Kidney (tissue), 22 donors: Measurements from ENCODE around the gene TMEM132A. TPM values are rescaled to one million over a fixed set of nuclear protein-coding genes. Genes with fewer than 3 reads are reported as not detected.

Experiments
- DNase-seq, 5 donors: peaks; one replicate each; pipeline ENCODE4 v3.0.0-alpha.2; 2013 to 2020
- FAIRE-seq: peaks from 2 replicates; lab custom pipeline; 2012; peaks lifted over from hg19 to GRCh38; lab: Jason Lieb, UNC
- H3K27ac ChIP-seq, 2 donors: one replicate each; pipeline ENCODE4 v1.7.0; 2013; ENCODE audit warnings: low read depth in 2 of 2, low read length in 2 of 2, inconsistent platforms in 1 of 2
- H3K27me3 ChIP-seq: one replicate; pipeline ENCODE4 v1.7.1; 2013; ENCODE audit warnings: low read length, inconsistent platforms; ENCODE audit not compliant: control insufficient read depth, insufficient read depth
- H3K36me3 ChIP-seq, 3 donors: one replicate each; pipeline versions ENCODE4 v1.7.0 to v1.7.1; 2013; ENCODE audit warnings: low read length in 3 of 3, control low read depth in 1 of 3, inconsistent platforms in 1 of 3; ENCODE audit not compliant: insufficient read depth in 3 of 3, control insufficient read depth in 2 of 3
- H3K4me1 ChIP-seq, 3 donors: one replicate each; pipeline versions ENCODE4 v1.7.0 to v1.7.1; 2013; ENCODE audit warnings: low read length in 3 of 3, inconsistent platforms in 1 of 3, low read depth in 1 of 3; ENCODE audit not compliant: control insufficient read depth in 2 of 3, insufficient read depth in 2 of 3
- H3K4me3 ChIP-seq, 3 donors: one replicate each; pipeline versions ENCODE4 v1.7.0 to v1.8.1; 2013; ENCODE audit warnings: low read length in 3 of 3, control low read depth in 1 of 3, inconsistent platforms in 1 of 3
- H3K9ac ChIP-seq, 3 donors: one replicate each; pipeline versions ENCODE4 v1.7.0 to v1.7.1; 2013; ENCODE audit warnings: low read length in 3 of 3, control low read depth in 1 of 3, inconsistent platforms in 1 of 3
- H3K9me3 ChIP-seq, 3 donors: one replicate each; pipeline versions ENCODE4 v1.7.0 to v1.7.1; 2013; ENCODE audit warnings: low read length in 3 of 3, control low read depth in 1 of 3, inconsistent platforms in 1 of 3; ENCODE audit not compliant: control insufficient read depth in 2 of 3, insufficient read depth in 1 of 3
- intact Hi-C: fragments of 100-400 bp; cut with DNase I; formaldehyde crosslinking; loops from one replicate; pipeline ENCODE4 v1.11.1; 2022
- long read RNA-seq, 10 donors: library from polyadenylated mRNA in 1 of 10; unstranded in 1 of 10; transcript quantifications; one replicate each; pipeline ENCODE4 v2.0.0 and lab custom pipeline, GENCODE V29; 2021 to 2026
- polyA plus RNA-seq: library from polyadenylated mRNA; stranded (reverse); fragments of 350-450 nt; fragmentation: Illumina TruSeq; extraction: RNeasy Lipid Tissue Mini Kit (QIAGEN cat#74804); gene quantifications from one replicate; pipeline ENCODE4 v1.2.3, GENCODE V29; 2014; ENCODE audit warnings: low read depth, low replicate concordance; ENCODE audit not compliant: insufficient read depth
- total RNA-seq: library from RNA; stranded (reverse); fragmentation: NEBNext Ultra II Directional; extraction: Animal tissue kit (Norgen Biotek cat#: 25700); gene quantifications from one replicate; pipeline ENCODE4 v1.2.1, GENCODE V29; 2021
- TF ChIP-seq, protein P1 (sequence below): IDR thresholded peaks from 3 replicates; pipeline ENCODE4 v1.5.1; 2012; ENCODE audit warnings: mild to moderate bottlenecking, moderate library complexity, borderline replicate concordance; ENCODE audit not compliant: insufficient read depth; ENCODE audit errors: extremely low read depth
- donor health status: control.
- donor health status: control.
- donor health status: control.
- donor health status: control.
- donor health status: control.
- donor health status: DM: yes; HTN: yes; CAD: no.
- donor health status: Normal renal cell carcinoma (clear cell type).

Gene TMEM132A, protein sequence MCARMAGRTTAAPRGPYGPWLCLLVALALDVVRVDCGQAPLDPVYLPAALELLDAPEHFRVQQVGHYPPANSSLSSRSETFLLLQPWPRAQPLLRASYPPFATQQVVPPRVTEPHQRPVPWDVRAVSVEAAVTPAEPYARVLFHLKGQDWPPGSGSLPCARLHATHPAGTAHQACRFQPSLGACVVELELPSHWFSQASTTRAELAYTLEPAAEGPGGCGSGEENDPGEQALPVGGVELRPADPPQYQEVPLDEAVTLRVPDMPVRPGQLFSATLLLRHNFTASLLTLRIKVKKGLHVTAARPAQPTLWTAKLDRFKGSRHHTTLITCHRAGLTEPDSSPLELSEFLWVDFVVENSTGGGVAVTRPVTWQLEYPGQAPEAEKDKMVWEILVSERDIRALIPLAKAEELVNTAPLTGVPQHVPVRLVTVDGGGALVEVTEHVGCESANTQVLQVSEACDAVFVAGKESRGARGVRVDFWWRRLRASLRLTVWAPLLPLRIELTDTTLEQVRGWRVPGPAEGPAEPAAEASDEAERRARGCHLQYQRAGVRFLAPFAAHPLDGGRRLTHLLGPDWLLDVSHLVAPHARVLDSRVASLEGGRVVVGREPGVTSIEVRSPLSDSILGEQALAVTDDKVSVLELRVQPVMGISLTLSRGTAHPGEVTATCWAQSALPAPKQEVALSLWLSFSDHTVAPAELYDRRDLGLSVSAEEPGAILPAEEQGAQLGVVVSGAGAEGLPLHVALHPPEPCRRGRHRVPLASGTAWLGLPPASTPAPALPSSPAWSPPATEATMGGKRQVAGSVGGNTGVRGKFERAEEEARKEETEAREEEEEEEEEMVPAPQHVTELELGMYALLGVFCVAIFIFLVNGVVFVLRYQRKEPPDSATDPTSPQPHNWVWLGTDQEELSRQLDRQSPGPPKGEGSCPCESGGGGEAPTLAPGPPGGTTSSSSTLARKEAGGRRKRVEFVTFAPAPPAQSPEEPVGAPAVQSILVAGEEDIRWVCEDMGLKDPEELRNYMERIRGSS
- total RNA-seq (19.1 TPM), polyA plus RNA-seq (17.2 TPM)
- long read RNA-seq, donor 1, transcript TMEM132A-201 (11 exons, 3,480 nt): major isoform, 6 of 40 reads
- long read RNA-seq, donor 1, partial matches to known transcripts: 30 of 40 reads
- long read RNA-seq, donor 1, other reads (novel, unspliced or antisense): 0 of 40 reads
- long read RNA-seq, donor 2, partial matches to known transcripts: 26 of 29 reads
- long read RNA-seq, donor 2, other reads (novel, unspliced or antisense): 0 of 29 reads
- long read RNA-seq, donor 3, partial matches to known transcripts: 17 of 21 reads
- long read RNA-seq, donor 3, other reads (novel, unspliced or antisense): 0 of 21 reads
- long read RNA-seq, donor 4, transcript TMEM132A-202 (11 exons, 3,346 nt): major isoform, 5 of 10 reads
- long read RNA-seq, donor 4, partial matches to known transcripts: 0 of 10 reads
- long read RNA-seq, donor 4, other reads (novel, unspliced or antisense): 0 of 10 reads
- long read RNA-seq, donor 5: 0 reads
- long read RNA-seq, donor 6, partial matches to known transcripts: 0 of 3 reads
- long read RNA-seq, donor 6, other reads (novel, unspliced or antisense): 0 of 3 reads
- long read RNA-seq, donor 7, partial matches to known transcripts: 11 of 21 reads
- long read RNA-seq, donor 7, other reads (novel, unspliced or antisense): 5 of 21 reads
- long read RNA-seq, donor 8, transcript TMEM132A-201 (11 exons, 3,480 nt): major isoform, 5 of 27 reads
- long read RNA-seq, donor 8, partial matches to known transcripts: 18 of 27 reads
- long read RNA-seq, donor 8, other reads (novel, unspliced or antisense): 0 of 27 reads
- long read RNA-seq, donor 9, partial matches to known transcripts: 0 of 5 reads
- long read RNA-seq, donor 9, other reads (novel, unspliced or antisense): 0 of 5 reads
- long read RNA-seq, donor 10, partial matches to known transcripts: 0 of 6 reads
- long read RNA-seq, donor 10, other reads (novel, unspliced or antisense): 0 of 6 reads

DNA sequence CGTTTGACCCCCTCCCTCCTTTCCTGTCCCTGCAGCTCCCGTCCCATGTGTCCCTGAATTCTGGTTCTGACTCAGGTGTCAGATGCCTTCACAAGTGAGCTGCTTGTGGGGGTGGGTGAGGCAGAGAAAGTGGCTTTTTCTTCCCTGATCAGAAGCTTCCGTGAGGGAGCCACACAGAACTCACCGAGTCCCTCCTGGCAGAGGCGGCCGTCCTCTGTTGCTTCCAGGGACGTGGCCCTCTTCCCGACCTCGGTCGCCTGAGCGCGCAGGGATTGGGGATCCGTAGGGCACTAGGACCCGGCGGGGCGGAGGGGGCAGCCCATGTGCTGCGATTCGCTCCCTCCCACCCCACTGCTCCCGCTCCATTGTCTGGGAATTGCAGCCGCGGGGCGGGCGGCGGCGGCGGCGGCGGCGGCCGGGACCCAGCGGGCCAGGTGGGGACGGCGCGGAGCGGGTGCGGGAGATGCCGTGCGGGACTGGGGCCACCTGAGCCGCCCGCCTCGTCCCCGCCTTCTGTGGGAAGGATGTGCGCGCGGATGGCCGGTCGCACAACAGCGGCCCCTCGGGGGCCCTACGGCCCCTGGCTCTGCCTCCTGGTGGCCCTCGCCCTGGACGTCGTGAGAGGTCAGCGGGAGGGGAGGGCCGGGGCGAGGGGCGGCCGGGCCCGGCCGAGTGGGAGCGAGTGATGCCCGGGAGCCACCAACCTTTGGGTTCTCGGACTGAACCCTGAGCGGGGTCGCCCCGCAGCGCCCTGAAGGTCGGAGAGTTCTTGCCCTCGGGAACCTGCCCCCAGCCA, at the start of gene TMEM132A:
TSS of gene TMEM132A (plus strand) at position 351 of the 796 bp plus-strand sequence. CDS start at position 525, 174 bp downstream.
- H3K27ac ChIP-seq: no peak within 1 kb of the TSS

DNA sequence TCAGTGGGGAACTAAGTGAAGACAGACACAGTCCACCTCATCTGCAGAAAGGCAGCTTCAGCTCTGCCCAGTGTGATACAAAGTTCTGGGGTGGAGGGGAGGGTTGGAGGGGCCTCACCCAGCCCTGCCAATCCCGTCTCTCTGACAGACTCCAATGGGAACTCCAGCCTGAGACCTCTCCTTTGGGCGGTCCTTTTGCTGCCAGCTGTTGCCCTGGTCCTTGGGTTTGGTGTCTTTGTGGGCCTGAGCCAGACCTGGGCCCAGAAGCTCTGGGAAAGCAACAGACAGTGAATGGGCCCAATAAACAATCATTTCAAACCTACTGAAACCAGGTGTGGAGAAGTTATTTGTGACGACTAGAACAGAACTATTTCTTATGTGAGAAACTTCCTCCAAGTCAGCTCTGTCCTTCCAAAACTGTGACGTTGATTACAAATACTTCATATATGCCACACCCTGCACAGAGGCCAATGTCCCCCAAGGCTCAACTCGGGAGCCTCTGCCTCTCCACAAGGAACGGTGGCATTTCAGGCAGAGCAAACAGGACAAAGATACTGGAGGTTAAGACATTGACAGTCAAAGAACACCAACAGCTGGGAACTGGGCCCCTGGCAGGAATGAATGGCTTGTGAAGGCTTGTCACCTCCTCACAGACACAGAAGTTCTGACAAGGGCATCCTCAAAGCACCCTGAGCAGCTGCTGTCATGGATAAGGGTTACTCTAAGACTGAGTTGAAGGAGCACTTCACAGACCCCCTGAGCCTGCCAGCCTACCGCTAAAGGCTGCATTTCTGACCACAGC, 48.7 kb upstream of the TMEM132A start:
- peak in 1 of 5 donors; percentile 22 for DNase-seq
- peaks cover 0 to 5% (median 0%) of the 10 kb centered on the region in 3 donors for H3K36me3 ChIP-seq
- no peak overlapping the region for H3K27ac ChIP-seq
- H3K4me3 ChIP-seq: no peak overlapping the region
- H3K9ac ChIP-seq: no peak overlapping the region
- intact Hi-C loops: no loop called here
- TF ChIP-seq, protein P1, sequence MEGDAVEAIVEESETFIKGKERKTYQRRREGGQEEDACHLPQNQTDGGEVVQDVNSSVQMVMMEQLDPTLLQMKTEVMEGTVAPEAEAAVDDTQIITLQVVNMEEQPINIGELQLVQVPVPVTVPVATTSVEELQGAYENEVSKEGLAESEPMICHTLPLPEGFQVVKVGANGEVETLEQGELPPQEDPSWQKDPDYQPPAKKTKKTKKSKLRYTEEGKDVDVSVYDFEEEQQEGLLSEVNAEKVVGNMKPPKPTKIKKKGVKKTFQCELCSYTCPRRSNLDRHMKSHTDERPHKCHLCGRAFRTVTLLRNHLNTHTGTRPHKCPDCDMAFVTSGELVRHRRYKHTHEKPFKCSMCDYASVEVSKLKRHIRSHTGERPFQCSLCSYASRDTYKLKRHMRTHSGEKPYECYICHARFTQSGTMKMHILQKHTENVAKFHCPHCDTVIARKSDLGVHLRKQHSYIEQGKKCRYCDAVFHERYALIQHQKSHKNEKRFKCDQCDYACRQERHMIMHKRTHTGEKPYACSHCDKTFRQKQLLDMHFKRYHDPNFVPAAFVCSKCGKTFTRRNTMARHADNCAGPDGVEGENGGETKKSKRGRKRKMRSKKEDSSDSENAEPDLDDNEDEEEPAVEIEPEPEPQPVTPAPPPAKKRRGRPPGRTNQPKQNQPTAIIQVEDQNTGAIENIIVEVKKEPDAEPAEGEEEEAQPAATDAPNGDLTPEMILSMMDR: no peak
- no peaks in the 10 kb centered on the region for H3K27me3 ChIP-seq
- FAIRE-seq: no peak
- no peaks in the 10 kb centered on the region for H3K4me1 ChIP-seq
- H3K9me3 ChIP-seq: no peaks in the 10 kb centered on the region

More for the DNA sequence above, at the start of gene TMEM132A:
- H3K27me3 ChIP-seq: no peaks in the 10 kb centered on the region
- peak within 1 kb of the TSS; percentile 48 to 50 (median 48) for H3K4me3 ChIP-seq
- peaks cover 0 to 10% (median 0%) of the 10 kb centered on the region in 3 donors for H3K4me1 ChIP-seq
- intact Hi-C loops: no loop called here
- FAIRE-seq: no peak
- TF ChIP-seq, protein P1: no peak
- peak; percentile 82 to 91 (median 86) for DNase-seq
- peaks cover 8 to 31% (median 21%) of the 10 kb centered on the region in 3 donors for H3K36me3 ChIP-seq
- no peaks in the 10 kb centered on the region for H3K9me3 ChIP-seq
- H3K9ac ChIP-seq: no peak within 1 kb of the TSS
